ENCODE data around the gene MECR.
A peak's percentile ranks its signal among the peaks of the same experiment; 100 is the strongest.

The MECR gene

GRCh38 chr1:29259802-29260441 lies 29.2 kb upstream of the MECR start:
- Mint-ChIP-seq H3K27ac (no peak overlapping the region), H3K4me3 (peak overlapping the region; percentile 85)
- DNase-seq (ENCODE audit: low spot score in 2 of 2), result peak in 1 of 2 donors; percentile 47

GRCh38 chr1:29258976-29259801 lies 28.5 kb upstream of the MECR start:
- Mint-ChIP-seq H3K4me3 (peak overlapping the region; percentile 85), H3K27me3 (peaks cover 17% of the 10 kb centered on the region), H3K36me3 (no peaks in the 10 kb centered on the region), H3K4me1 (peaks cover 7% of the 10 kb centered on the region), H3K9me3 (no peaks in the 10 kb centered on the region), H3K27ac (no peak overlapping the region)
- no peak for DNase-seq (ENCODE audit: low spot score in 2 of 2)
- ATAC-seq (ENCODE audit: low read depth), result peak; percentile 31

More at GRCh38 chr1:29259802-29260441, 29.2 kb upstream of the MECR start:
- H3K27me3 Mint-ChIP-seq, result peaks cover 17% of the 10 kb centered on the region
- ATAC-seq (ENCODE audit: low read depth), result peak; percentile 63
- peaks cover 7% of the 10 kb centered on the region for H3K4me1 Mint-ChIP-seq
- H3K9me3 Mint-ChIP-seq, result no peaks in the 10 kb centered on the region
- H3K36me3 Mint-ChIP-seq, result no peaks in the 10 kb centered on the region

DNA sequence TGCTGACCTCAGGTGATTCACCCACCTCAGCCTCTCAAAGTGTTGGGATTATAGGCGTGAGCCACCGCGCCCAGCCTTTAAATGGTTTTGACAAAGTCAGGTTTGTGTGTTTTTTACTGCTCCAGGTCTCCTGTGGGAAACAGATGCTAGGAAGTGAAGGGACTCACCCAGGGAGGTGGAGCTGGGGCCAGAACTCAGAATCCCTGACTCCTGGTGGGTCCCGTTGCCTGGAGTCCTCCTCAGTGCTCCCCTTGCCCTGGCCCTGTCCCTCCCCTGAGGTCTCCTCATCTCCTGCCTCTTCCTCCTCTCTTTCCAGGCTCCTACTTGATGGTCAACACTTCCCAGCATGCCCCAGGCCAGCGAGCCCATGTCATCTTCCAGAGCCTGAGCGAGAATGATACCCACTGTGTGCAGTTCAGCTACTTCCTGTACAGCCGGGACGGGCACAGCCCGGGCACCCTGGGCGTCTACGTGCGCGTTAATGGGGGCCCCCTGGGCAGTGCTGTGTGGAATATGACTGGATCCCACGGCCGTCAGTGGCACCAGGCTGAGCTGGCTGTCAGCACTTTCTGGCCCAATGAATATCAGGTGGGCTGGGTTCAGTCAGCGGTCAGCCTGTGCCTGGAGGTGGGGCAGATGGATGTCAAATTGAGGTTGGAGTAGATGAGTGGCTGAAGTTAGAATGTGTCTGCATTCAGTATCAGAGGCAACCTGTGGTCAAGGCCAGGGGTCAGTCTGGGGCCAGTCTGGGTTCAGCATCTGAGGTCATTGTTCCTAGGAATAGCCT lies 27.6 kb upstream of the MECR start:
- Mint-ChIP-seq H3K9me3 (no peaks in the 10 kb centered on the region), H3K4me1 (peaks cover 7% of the 10 kb centered on the region), H3K36me3 (no peaks in the 10 kb centered on the region), H3K27ac (no peak overlapping the region), H3K27me3 (peaks cover 17% of the 10 kb centered on the region), H3K4me3 (peak overlapping the region; percentile 43)
- no peak for ATAC-seq (ENCODE audit: low read depth)
- DNase-seq (ENCODE audit: low spot score in 2 of 2), result no peak

DNA sequence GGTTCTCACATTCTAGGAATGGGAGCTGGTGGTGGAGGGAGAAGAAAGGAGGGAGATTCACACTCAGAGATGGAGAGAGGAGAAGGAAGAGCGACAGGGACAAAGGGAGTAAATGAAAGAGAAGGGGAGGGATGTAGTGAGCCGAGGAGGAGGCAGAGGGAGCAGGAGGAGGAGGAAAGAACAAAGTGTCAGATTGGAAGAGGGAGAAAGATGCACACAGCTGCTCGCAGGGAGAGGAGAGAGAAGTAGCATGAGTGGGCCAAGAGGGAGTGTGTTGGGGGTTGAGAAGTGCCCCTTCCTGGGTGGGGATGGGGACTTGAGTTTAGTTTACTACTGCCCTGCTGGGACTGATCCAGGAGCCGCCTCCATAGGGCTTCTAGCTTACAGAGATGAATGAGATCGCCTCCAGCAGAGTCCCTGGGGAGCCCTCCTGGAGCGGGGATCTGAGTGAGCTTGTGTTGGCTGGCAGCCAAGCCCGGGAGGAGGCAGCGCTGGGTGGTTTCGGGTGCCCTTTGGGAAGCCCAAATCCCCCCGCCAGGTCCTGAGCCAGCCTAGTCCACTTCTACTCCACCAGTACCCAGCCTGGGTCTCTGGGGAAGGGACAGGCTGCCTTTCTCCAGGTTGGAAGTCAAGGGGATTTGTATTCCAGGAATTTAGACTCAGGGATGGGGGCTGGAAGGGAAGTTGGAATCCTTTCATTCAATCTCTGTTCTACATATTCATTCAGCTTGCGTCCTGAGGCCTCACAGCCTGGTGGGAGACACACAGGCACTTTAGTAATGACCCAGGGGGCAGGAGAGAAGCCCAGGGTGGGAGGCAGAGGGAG lies 26.5 kb upstream of the MECR start:
- DNase-seq (ENCODE audit: low spot score in 2 of 2), result no peak
- no peaks in the 10 kb centered on the region for H3K9me3 Mint-ChIP-seq
- H3K27me3 Mint-ChIP-seq, result peaks cover 17% of the 10 kb centered on the region
- no peak overlapping the region for H3K27ac Mint-ChIP-seq
- no peak overlapping the region for H3K4me3 Mint-ChIP-seq
- H3K36me3 Mint-ChIP-seq, result no peaks in the 10 kb centered on the region
- peaks cover 7% of the 10 kb centered on the region for H3K4me1 Mint-ChIP-seq
- no peak for ATAC-seq (ENCODE audit: low read depth)

DNA sequence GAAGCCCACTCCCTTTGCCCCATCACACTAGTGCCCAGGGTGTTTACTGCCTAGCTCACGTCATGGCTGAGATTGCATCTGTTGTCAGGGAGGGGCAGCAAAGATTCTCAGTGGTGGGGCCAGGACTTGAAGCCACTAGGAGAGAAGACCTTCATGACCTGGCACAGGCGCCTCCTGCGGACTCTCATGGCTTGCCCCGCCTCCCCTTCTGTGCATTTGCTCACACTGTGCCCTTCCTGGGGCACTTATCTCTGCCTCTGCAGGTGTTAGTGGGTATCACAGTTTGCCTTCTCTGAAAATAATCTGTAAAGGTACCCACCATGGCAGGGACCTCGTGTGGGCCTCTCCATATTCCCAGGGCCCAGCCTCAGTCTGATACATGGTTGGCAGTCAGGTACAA lies 25.7 kb upstream of the MECR start:
- Mint-ChIP-seq H3K4me1 (peaks cover 7% of the 10 kb centered on the region), H3K27ac (no peak overlapping the region), H3K27me3 (peaks cover 17% of the 10 kb centered on the region), H3K4me3 (no peak overlapping the region), H3K36me3 (no peaks in the 10 kb centered on the region), H3K9me3 (no peaks in the 10 kb centered on the region)
- DNase-seq (ENCODE audit: low spot score in 2 of 2) (no peak), ATAC-seq (ENCODE audit: low read depth) (peak; percentile 53)

GRCh38 chr1:29255134-29255666 lies 24.5 kb upstream of the MECR start:
- no peak for ATAC-seq (ENCODE audit: low read depth)
- peaks cover 3% of the 10 kb centered on the region for H3K4me1 Mint-ChIP-seq
- no peak for DNase-seq (ENCODE audit: low spot score in 2 of 2)
- H3K27ac Mint-ChIP-seq, result no peak overlapping the region
- no peak overlapping the region for H3K4me3 Mint-ChIP-seq
- H3K36me3 Mint-ChIP-seq, result no peaks in the 10 kb centered on the region
- H3K27me3 Mint-ChIP-seq, result peaks cover 11% of the 10 kb centered on the region
- H3K9me3 Mint-ChIP-seq, result no peaks in the 10 kb centered on the region

- H3K4me3 Mint-ChIP-seq, result no peak overlapping the region
- no peaks in the 10 kb centered on the region for H3K9me3 Mint-ChIP-seq
- H3K27ac Mint-ChIP-seq, result no peak overlapping the region
- H3K27me3 Mint-ChIP-seq, result peaks cover 12% of the 10 kb centered on the region
- no peaks in the 10 kb centered on the region for H3K36me3 Mint-ChIP-seq
- ATAC-seq (ENCODE audit: low read depth) (no peak), DNase-seq (ENCODE audit: low spot score in 2 of 2) (no peak)
- H3K4me1 Mint-ChIP-seq, result no peaks in the 10 kb centered on the region
These were observed 23.6 kb upstream of the MECR start for GRCh38 chr1:29254346-29254745.

DNA sequence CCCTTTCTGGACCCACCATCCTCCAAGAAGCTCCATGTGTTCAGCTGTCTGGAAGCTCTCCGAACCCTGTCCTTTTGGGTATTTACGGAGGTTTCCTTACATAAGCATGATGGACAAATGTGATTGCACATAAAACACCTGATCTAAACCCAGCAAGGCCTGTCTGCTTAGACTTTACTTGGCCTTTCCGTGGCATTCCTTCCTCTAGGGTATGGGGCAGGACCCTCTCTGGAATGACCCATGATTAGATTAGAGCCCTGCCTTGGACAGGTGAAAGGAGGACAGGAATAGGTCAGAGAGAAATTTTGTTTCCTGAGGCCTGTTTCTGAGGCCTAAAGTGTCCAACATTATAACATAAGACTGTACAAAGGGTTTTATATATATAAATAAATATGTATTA lies 22.4 kb upstream of the MECR start:
- Mint-ChIP-seq H3K36me3 (no peaks in the 10 kb centered on the region), H3K4me1 (no peaks in the 10 kb centered on the region), H3K4me3 (no peak overlapping the region), H3K27ac (no peak overlapping the region), H3K27me3 (peaks cover 11% of the 10 kb centered on the region), H3K9me3 (no peaks in the 10 kb centered on the region)
- DNase-seq (ENCODE audit: low spot score in 2 of 2) (no peak), ATAC-seq (ENCODE audit: low read depth) (no peak)

- no peaks in the 10 kb centered on the region for H3K4me1 Mint-ChIP-seq
- H3K27me3 Mint-ChIP-seq, result peaks cover 18% of the 10 kb centered on the region
- no peak overlapping the region for H3K27ac Mint-ChIP-seq
- H3K36me3 Mint-ChIP-seq, result no peaks in the 10 kb centered on the region
- no peak overlapping the region for H3K4me3 Mint-ChIP-seq
- DNase-seq (ENCODE audit: low spot score in 2 of 2) (no peak), ATAC-seq (ENCODE audit: low read depth) (no peak)
- no peaks in the 10 kb centered on the region for H3K9me3 Mint-ChIP-seq
These were observed 20.7 kb upstream of the MECR start for GRCh38 chr1:29251164-29252124.

GRCh38 chr1:29249951-29250581 lies 19.3 kb upstream of the MECR start:
- H3K36me3 Mint-ChIP-seq, result no peaks in the 10 kb centered on the region
- H3K27ac Mint-ChIP-seq, result no peak overlapping the region
- DNase-seq (ENCODE audit: low spot score in 2 of 2), result no peak
- no peaks in the 10 kb centered on the region for H3K4me1 Mint-ChIP-seq
- H3K27me3 Mint-ChIP-seq, result peaks cover 18% of the 10 kb centered on the region
- ATAC-seq (ENCODE audit: low read depth), result no peak
- H3K4me3 Mint-ChIP-seq, result no peak overlapping the region
- no peaks in the 10 kb centered on the region for H3K9me3 Mint-ChIP-seq

GRCh38 chr1:29249170-29249691 lies 18.5 kb upstream of the MECR start:
- ATAC-seq (ENCODE audit: low read depth) (no peak), DNase-seq (ENCODE audit: low spot score in 2 of 2) (no peak)
- Mint-ChIP-seq H3K4me1 (no peaks in the 10 kb centered on the region), H3K27me3 (peaks cover 18% of the 10 kb centered on the region), H3K36me3 (no peaks in the 10 kb centered on the region), H3K9me3 (no peaks in the 10 kb centered on the region), H3K27ac (no peak overlapping the region), H3K4me3 (no peak overlapping the region)

GRCh38 chr1:29248409-29248808 lies 17.7 kb upstream of the MECR start:
- ATAC-seq (ENCODE audit: low read depth) (no peak), DNase-seq (ENCODE audit: low spot score in 2 of 2) (no peak)
- H3K4me3 Mint-ChIP-seq, result no peak overlapping the region
- H3K4me1 Mint-ChIP-seq, result no peaks in the 10 kb centered on the region
- H3K36me3 Mint-ChIP-seq, result no peaks in the 10 kb centered on the region
- H3K27me3 Mint-ChIP-seq, result peaks cover 18% of the 10 kb centered on the region
- H3K27ac Mint-ChIP-seq, result no peak overlapping the region
- no peaks in the 10 kb centered on the region for H3K9me3 Mint-ChIP-seq
